ENCODE data around the gene PROK2. TPM values are rescaled to one million over a fixed set of nuclear protein-coding genes. Genes with fewer than 3 reads are reported as not detected.

PROK2 gene
- total RNA-seq, 2 donors from 2014 or later = 0.48 TPM; not detected in 1

DNA sequence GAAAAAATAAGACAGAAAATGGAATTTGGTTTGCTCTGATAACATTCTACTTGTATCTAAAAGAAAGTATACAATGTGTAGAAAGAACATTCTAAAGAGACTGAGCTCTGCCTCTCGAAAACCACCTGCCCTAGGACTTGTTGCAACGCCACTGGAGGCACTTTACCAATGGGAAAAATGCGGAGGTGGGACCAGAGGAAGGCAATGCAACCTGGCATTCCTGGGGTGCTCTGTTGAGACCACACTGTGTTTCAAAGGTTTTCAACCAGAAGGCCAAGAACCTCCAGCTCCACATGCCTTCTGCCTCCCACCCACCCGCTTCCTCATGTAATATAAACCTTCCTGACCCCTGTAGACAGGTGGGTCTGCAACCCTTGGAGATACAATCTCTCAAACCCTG is 4.5 kb downstream of the PROK2 start:
- TF ChIP-seq, protein P1, sequence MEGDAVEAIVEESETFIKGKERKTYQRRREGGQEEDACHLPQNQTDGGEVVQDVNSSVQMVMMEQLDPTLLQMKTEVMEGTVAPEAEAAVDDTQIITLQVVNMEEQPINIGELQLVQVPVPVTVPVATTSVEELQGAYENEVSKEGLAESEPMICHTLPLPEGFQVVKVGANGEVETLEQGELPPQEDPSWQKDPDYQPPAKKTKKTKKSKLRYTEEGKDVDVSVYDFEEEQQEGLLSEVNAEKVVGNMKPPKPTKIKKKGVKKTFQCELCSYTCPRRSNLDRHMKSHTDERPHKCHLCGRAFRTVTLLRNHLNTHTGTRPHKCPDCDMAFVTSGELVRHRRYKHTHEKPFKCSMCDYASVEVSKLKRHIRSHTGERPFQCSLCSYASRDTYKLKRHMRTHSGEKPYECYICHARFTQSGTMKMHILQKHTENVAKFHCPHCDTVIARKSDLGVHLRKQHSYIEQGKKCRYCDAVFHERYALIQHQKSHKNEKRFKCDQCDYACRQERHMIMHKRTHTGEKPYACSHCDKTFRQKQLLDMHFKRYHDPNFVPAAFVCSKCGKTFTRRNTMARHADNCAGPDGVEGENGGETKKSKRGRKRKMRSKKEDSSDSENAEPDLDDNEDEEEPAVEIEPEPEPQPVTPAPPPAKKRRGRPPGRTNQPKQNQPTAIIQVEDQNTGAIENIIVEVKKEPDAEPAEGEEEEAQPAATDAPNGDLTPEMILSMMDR (IDR thresholded peaks at IDR 0.05) = no peak
- no peak for DNase-seq (ENCODE audit: low spot score)
- no peaks in the 10 kb centered on the region for H3K9me3 ChIP-seq
- peaks cover 0 to 14% of the 10 kb centered on the region in 2 donors for H3K4me1 ChIP-seq
- no peak overlapping the region for H3K27ac ChIP-seq
- peaks cover 15 to 25% of the 10 kb centered on the region in 2 donors for H3K27me3 ChIP-seq
- no peak overlapping the region for H3K4me3 ChIP-seq
- H3K36me3 ChIP-seq = no peaks in the 10 kb centered on the region

DNA sequence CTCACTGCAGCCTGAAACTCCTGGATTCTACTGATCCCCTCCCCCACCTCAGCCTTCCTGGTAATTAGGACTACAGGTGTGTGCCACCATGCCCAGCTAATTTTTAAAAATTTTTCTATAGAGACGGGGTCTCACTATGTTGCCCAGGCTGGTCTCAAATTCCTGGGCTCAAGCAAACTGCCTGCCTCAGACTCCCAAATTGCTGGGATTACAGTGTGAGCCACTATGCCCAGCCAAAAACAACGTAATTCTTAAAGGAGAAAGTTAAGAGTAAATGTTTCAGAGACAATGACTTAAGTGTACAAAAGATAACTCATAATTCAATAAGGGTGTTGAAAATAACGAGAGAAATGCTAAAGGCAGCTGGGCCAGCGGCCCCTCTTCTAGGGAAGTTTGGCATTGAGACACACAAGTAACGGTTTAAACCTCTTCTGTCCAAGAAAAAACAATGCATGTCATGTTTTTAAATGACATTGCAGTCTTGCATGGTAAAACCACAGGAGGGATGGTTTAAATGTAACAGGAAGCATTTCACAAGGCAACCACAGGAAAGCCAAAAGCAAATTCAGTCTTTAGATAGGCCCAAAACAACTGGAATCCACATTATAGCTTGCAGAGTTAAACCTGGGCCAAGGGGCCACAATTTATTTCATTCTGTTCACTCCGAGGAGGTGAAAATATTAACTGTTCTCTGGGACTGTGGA is 5.1 kb downstream of the PROK2 start:
- peaks cover 0 to 10% of the 10 kb centered on the region in 2 donors for H3K4me1 ChIP-seq
- no peaks in the 10 kb centered on the region for H3K36me3 ChIP-seq
- peaks cover 15 to 24% of the 10 kb centered on the region in 2 donors for H3K27me3 ChIP-seq
- DNase-seq (ENCODE audit: low spot score) = no peak
- H3K4me3 ChIP-seq = no peak overlapping the region
- H3K27ac ChIP-seq = no peak overlapping the region
- no peaks in the 10 kb centered on the region for H3K9me3 ChIP-seq
- TF ChIP-seq, protein P1 (IDR thresholded peaks at IDR 0.05) = no peak

DNA sequence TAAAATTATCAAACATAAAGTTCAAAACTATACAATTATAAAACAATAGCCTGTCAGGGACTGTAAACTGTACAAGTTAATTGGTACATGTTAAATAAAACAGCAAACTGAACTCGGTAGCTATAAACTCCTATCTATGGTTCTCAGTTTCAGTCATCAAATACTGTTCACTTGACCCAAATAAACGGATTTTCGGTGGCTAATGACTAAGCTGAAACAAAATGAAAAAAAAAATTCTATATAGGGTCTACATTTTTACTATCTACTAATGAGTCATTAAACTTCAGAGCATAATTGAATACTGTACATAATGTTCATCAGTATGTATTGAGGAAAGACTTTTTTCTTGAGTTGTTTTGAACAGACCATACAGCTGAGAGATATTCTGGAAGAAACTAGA is 6.6 kb downstream of the PROK2 start:
- no peak overlapping the region for H3K4me3 ChIP-seq
- no peaks in the 10 kb centered on the region for H3K4me1 ChIP-seq
- no peak for DNase-seq (ENCODE audit: low spot score)
- no peak overlapping the region for H3K27ac ChIP-seq
- no peaks in the 10 kb centered on the region for H3K9me3 ChIP-seq
- TF ChIP-seq, protein P1 (IDR thresholded peaks at IDR 0.05) = no peak
- H3K36me3 ChIP-seq = no peaks in the 10 kb centered on the region
- peaks cover 12 to 13% of the 10 kb centered on the region in 2 donors for H3K27me3 ChIP-seq

DNA sequence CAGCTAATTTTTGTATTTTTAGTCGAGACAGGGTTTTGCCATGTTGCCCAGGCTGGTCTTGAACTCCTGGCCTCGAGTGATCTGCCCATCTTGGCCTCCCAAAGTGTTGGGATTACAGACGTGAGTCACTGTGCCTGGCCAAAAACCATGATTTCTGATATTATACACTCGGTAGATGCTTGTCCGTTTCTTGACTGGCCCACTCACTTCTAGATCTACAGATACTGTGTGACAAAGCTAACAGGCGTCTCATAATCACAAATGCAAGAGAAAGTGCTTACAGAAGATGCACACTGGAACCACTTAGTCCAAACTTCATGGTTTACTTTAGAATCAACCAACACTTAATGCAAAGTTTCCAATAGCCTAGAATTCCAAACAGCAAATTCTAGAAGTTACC is 8.4 kb downstream of the PROK2 start:
- TF ChIP-seq, protein P1 (IDR thresholded peaks at IDR 0.05) = no peak
- no peak overlapping the region for H3K27ac ChIP-seq
- no peaks in the 10 kb centered on the region for H3K4me1 ChIP-seq
- H3K27me3 ChIP-seq = peaks cover 3 to 5% of the 10 kb centered on the region in 2 donors
- H3K4me3 ChIP-seq = no peak overlapping the region
- DNase-seq (ENCODE audit: low spot score) = no peak
- H3K36me3 ChIP-seq = no peaks in the 10 kb centered on the region
- H3K9me3 ChIP-seq = no peaks in the 10 kb centered on the region

GRCh38 chr3:71771884-71772283 is 13.1 kb downstream of the PROK2 start:
- TF ChIP-seq, protein P1 (IDR thresholded peaks at IDR 0.05) = no peak
- Histone ChIP-seq H3K27ac (no peak overlapping the region), H3K9me3 (no peaks in the 10 kb centered on the region), H3K27me3 (no peaks in the 10 kb centered on the region), H3K4me3 (no peak overlapping the region), H3K4me1 (no peaks in the 10 kb centered on the region), H3K36me3 (no peaks in the 10 kb centered on the region)
- DNase-seq (ENCODE audit: low spot score) = no peak

DNA sequence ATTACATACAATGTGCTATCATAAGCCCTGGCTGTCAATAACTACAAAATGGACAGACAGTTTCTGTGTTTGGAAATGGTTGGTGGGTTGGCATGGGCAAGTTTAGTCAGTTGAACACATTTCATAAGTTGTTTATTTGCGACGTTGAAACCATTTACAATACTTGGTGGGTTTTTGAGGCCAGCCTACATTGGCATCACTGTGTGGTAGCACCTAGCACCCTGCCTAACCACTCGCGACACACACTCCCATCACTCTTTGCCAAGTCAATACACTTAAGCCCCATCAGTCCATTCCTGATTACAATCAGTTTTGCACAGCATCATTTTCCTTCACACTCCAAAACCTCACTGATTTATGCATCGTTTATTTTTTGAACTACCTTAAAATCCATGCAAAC is 13.8 kb downstream of the PROK2 start:
- TF ChIP-seq, protein P1 (IDR thresholded peaks at IDR 0.05) = no peak
- Histone ChIP-seq H3K4me1 (no peaks in the 10 kb centered on the region), H3K9me3 (no peaks in the 10 kb centered on the region), H3K4me3 (no peak overlapping the region), H3K36me3 (no peaks in the 10 kb centered on the region), H3K27me3 (no peaks in the 10 kb centered on the region), H3K27ac (no peak overlapping the region)
- no peak for DNase-seq (ENCODE audit: low spot score)
